ENCODE measurements around the gene ISG15.

DNA sequence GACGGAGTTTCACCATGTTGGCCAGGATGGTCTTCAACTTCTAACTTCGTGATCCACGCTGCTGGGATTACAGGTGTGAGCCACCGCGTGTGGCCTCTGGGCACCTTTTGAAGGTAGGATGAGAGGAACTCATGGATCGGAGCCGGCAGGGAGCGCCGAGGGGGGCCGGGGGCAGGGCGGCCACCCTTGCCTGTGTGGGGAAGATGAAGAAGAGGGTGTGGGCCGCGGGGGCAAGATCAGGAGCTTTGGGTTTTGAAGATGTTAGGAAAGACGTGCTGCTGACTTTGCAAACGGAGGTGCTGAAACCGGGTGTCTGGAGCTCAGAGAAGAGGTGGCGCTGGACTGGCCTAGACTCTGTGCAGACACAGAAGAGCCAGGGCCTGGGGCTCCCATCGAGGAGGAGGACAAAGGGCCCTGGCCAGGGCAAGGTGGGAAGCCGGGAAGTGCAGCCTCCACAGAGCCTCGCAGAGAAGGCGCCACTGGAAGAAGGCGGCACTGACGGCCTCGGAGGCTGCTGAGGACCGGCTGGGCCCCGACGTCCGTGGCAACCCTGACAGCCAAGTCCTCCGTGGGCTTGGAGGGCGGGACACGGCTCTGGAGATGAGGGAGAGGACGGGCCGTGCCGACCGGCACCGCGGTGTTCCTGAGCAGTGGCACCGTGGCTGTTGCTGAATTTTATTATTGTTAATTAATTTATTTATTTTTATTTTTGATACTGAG lies 47.1 kb downstream of the ISG15 start:
- TF ChIP-seq POLR2A (IDR thresholded peaks at IDR 0.05), result no peak
- TF ChIP-seq, protein P1, sequence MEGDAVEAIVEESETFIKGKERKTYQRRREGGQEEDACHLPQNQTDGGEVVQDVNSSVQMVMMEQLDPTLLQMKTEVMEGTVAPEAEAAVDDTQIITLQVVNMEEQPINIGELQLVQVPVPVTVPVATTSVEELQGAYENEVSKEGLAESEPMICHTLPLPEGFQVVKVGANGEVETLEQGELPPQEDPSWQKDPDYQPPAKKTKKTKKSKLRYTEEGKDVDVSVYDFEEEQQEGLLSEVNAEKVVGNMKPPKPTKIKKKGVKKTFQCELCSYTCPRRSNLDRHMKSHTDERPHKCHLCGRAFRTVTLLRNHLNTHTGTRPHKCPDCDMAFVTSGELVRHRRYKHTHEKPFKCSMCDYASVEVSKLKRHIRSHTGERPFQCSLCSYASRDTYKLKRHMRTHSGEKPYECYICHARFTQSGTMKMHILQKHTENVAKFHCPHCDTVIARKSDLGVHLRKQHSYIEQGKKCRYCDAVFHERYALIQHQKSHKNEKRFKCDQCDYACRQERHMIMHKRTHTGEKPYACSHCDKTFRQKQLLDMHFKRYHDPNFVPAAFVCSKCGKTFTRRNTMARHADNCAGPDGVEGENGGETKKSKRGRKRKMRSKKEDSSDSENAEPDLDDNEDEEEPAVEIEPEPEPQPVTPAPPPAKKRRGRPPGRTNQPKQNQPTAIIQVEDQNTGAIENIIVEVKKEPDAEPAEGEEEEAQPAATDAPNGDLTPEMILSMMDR (IDR thresholded peaks at IDR 0.05), result no peak
- TF ChIP-seq EP300 (IDR thresholded peaks at IDR 0.05), result no peak
